ENCODE data around the gene ZNF341.

The ZNF341 gene

GRCh38 chr20:33829636-33830035, 97.8 kb downstream of the ZNF341 start:
- H3K36me3 ChIP-seq (ENCODE audit: insufficient read depth, low read length), result peaks cover 13% of the 10 kb centered on the region
- peaks cover 82% of the 10 kb centered on the region for H4K20me1 ChIP-seq (ENCODE audit: insufficient read depth, low read length)
- peaks cover 98% of the 10 kb centered on the region for H3K79me2 ChIP-seq (ENCODE audit: insufficient read depth, low read length)
- H3K27me3 ChIP-seq (ENCODE audit: insufficient read depth, low read length, poor library complexity), result no peaks in the 10 kb centered on the region
- no peak overlapping the region for H3K9ac ChIP-seq (ENCODE audit: low read depth, low read length)
- H3K4me3 ChIP-seq (ENCODE audit: low read depth in 1 of 2, low read length in 2 of 2), result no peak overlapping the region
- TF ChIP-seq EZH2 (IDR thresholded peaks at IDR 0.05; ENCODE audit: borderline replicate concordance, low read depth, low read length, severe bottlenecking) (no peak), CTCF (IDR thresholded peaks at IDR 0.05; ENCODE audit: borderline replicate concordance, extremely low read depth, low read length, poor library complexity, severe bottlenecking) (no peak)
- no peak overlapping the region for H3K27ac ChIP-seq (ENCODE audit: low read length)
- no peak overlapping the region for H3K4me2 ChIP-seq (ENCODE audit: insufficient read depth, low read length)
- no peaks in the 10 kb centered on the region for H3K4me1 ChIP-seq (ENCODE audit: insufficient read depth, low read length)
- no peak for DNase-seq
- no peak overlapping the region for H2AFZ ChIP-seq (ENCODE audit: low read depth, low read length)
- ATAC-seq (ENCODE audit: insufficient read depth, low read depth), result no peak
- H3K9me3 ChIP-seq (ENCODE audit: insufficient read depth, low read length, severe bottlenecking), result no peaks in the 10 kb centered on the region

GRCh38 chr20:33830371-33830770, 98.6 kb downstream of the ZNF341 start:
- H3K4me1 ChIP-seq (ENCODE audit: insufficient read depth, low read length), result no peaks in the 10 kb centered on the region
- no peak overlapping the region for H3K4me3 ChIP-seq (ENCODE audit: low read depth in 1 of 2, low read length in 2 of 2)
- H3K27ac ChIP-seq (ENCODE audit: low read length), result no peak overlapping the region
- H3K9me3 ChIP-seq (ENCODE audit: insufficient read depth, low read length, severe bottlenecking), result no peaks in the 10 kb centered on the region
- ATAC-seq (ENCODE audit: insufficient read depth, low read depth) (no peak), DNase-seq (no peak)
- H2AFZ ChIP-seq (ENCODE audit: low read depth, low read length), result no peak overlapping the region
- no peak overlapping the region for H3K4me2 ChIP-seq (ENCODE audit: insufficient read depth, low read length)
- H3K9ac ChIP-seq (ENCODE audit: low read depth, low read length), result no peak overlapping the region
- H3K36me3 ChIP-seq (ENCODE audit: insufficient read depth, low read length), result peaks cover 13% of the 10 kb centered on the region
- no peaks in the 10 kb centered on the region for H3K27me3 ChIP-seq (ENCODE audit: insufficient read depth, low read length, poor library complexity)
- no peak for TF ChIP-seq CTCF (IDR thresholded peaks at IDR 0.05; ENCODE audit: borderline replicate concordance, extremely low read depth, low read length, poor library complexity, severe bottlenecking)
- no peak for TF ChIP-seq EZH2 (IDR thresholded peaks at IDR 0.05; ENCODE audit: borderline replicate concordance, low read depth, low read length, severe bottlenecking)
- peaks cover 77% of the 10 kb centered on the region for H4K20me1 ChIP-seq (ENCODE audit: insufficient read depth, low read length)
- peaks cover 98% of the 10 kb centered on the region for H3K79me2 ChIP-seq (ENCODE audit: insufficient read depth, low read length)

GRCh38 chr20:33832103-33832804, 100.5 kb downstream of the ZNF341 start:
- peaks cover 77% of the 10 kb centered on the region for H4K20me1 ChIP-seq (ENCODE audit: insufficient read depth, low read length)
- H3K4me2 ChIP-seq (ENCODE audit: insufficient read depth, low read length), result no peak overlapping the region
- peaks cover 98% of the 10 kb centered on the region for H3K79me2 ChIP-seq (ENCODE audit: insufficient read depth, low read length)
- peaks cover 13% of the 10 kb centered on the region for H3K36me3 ChIP-seq (ENCODE audit: insufficient read depth, low read length)
- H3K27ac ChIP-seq (ENCODE audit: low read length), result no peak overlapping the region
- no peak overlapping the region for H3K9ac ChIP-seq (ENCODE audit: low read depth, low read length)
- no peak for TF ChIP-seq EZH2 (IDR thresholded peaks at IDR 0.05; ENCODE audit: borderline replicate concordance, low read depth, low read length, severe bottlenecking)
- no peak for TF ChIP-seq CTCF (IDR thresholded peaks at IDR 0.05; ENCODE audit: borderline replicate concordance, extremely low read depth, low read length, poor library complexity, severe bottlenecking)
- no peak overlapping the region for H2AFZ ChIP-seq (ENCODE audit: low read depth, low read length)
- H3K27me3 ChIP-seq (ENCODE audit: insufficient read depth, low read length, poor library complexity), result no peaks in the 10 kb centered on the region
- ATAC-seq (ENCODE audit: insufficient read depth, low read depth) (no peak), DNase-seq (no peak)
- H3K4me1 ChIP-seq (ENCODE audit: insufficient read depth, low read length), result no peaks in the 10 kb centered on the region
- H3K9me3 ChIP-seq (ENCODE audit: insufficient read depth, low read length, severe bottlenecking), result no peaks in the 10 kb centered on the region
- H3K4me3 ChIP-seq (ENCODE audit: low read depth in 1 of 2, low read length in 2 of 2), result no peak overlapping the region

All from DND-41 (cell line).